ENCODE measurements around the gene PRSS57. TPM values are rescaled to one million over a fixed set of nuclear protein-coding genes. Genes with fewer than 3 reads are reported as not detected.

Gene PRSS57
- total RNA-seq, 1 donor from 2014 or later = not detected

- DNase-seq (ENCODE audit: low spot score) = no peak
Measured at GRCh38 chr19:694481-695351, 536 bp downstream of the PRSS57 start.

- no peak for DNase-seq (ENCODE audit: low spot score)
Measured at GRCh38 chr19:690203-690602, 5.0 kb downstream of the PRSS57 start.

- DNase-seq (ENCODE audit: low spot score) = no peak
Measured at GRCh38 chr19:688992-689391, 6.3 kb downstream of the PRSS57 start.

DNA sequence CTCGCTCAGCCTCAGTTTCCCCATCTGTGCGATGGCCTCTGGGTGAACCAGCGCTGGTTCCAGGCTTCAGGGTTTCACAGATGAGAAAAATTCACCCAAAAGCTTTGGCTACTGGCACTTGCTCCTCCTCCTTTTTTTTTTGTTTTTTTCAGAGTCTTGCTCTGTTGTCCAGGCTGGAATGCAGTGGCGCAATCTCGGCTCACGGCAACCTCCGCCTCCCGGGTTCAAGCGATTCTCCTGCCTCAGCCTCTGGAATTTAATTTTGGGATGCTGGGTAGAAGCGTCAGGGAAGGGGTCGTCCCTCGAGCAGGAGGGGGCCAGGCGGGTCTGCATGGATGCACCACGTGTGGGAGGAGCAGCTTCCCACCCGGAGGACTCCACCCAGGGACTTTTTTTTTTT lies 7.0 kb downstream of the PRSS57 start:
- DNase-seq (ENCODE audit: low spot score) = no peak

GRCh38 chr19:687569-688166 lies 7.6 kb downstream of the PRSS57 start:
- no peak for DNase-seq (ENCODE audit: low spot score)

DNA sequence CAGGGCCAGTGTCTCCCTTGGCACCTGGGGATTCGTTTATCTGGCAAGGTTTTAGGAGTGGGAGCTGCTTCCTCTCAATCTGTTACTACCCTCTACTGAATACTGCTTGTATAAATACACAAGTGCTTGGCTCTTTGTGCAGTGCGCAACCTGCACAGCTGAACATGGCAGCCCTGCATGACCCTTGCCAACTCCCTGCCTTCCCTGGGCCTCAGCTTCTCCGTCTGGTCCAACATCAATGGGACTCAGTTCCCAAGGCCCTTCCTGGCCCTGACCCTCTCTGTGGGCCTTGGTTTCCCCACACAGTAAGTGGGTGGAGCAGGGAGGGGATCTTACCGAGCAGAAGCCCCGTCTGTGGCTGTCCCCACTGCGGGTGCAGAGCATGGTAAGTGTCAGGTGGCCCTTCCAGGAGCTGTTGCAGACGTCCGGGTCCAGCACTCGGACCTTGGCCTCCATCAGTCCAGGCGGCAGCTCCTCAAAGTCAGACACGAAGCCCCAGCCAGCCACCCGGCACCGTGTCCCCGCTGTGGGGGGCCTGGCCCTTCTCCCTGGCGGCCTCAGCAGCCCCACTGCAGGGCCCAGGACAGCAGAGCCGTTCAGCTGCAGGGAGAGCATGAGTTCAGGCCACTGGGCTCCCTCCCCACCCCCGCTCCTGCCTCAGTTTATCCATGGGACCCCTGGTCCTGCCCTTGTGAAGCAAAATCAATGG lies 8.5 kb downstream of the PRSS57 start:
- no peak for DNase-seq (ENCODE audit: low spot score)

DNA sequence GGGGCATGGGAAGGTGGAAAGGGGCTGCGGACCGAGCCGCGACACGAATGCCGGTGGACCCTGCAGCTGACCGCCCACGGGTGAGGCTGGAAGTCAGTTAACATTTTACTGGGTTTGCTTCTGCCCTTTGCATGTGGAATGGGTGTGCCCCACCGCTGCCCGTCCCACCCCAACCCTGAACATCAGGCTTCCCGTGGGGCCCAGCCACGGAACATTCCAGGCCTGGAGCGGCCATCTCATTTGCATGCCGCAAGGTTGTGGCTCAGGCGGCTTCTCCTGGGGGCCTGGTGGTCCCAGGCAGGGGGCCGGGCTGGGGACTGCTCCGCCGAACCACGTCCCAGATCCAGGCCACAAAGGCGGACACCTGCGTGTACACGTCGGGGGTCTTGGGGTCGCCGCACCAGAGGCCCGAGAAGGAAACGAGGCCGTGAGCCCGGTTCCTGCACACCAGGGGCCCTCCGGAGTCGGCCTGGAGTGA lies 9.8 kb downstream of the PRSS57 start:
- no peak for DNase-seq (ENCODE audit: low spot score)

DNA sequence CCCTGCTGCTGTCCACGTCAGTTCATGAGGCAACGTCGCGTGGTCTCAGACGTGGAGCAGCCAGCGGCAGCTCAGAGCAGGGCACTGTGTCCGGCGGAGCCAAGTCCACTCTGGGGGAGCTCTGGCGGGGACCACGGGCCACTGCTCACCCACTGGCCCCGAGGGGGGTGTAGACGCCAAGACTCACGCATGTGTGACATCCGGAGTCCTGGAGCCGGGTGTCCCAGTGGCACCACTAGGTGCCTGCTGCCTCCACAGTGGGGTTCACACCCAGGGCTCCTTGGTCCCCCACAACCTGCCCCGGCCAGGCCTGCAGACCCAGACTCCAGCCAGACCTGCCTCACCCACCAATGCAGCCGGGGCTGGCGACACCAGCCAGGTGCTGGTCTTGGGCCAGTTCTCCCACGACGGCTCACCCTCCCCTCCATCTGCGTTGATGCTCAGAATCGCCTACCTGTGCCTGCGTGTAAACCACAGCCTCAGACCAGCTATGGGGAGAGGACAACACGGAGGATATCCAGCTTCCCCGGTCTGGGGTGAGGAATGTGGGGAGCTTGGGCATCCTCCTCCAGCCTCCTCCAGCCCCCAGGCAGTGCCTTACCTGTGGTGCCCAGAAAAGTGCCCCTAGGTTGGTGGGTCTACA lies 12.5 kb downstream of the PRSS57 start:
- no peak for DNase-seq (ENCODE audit: low spot score)

DNA sequence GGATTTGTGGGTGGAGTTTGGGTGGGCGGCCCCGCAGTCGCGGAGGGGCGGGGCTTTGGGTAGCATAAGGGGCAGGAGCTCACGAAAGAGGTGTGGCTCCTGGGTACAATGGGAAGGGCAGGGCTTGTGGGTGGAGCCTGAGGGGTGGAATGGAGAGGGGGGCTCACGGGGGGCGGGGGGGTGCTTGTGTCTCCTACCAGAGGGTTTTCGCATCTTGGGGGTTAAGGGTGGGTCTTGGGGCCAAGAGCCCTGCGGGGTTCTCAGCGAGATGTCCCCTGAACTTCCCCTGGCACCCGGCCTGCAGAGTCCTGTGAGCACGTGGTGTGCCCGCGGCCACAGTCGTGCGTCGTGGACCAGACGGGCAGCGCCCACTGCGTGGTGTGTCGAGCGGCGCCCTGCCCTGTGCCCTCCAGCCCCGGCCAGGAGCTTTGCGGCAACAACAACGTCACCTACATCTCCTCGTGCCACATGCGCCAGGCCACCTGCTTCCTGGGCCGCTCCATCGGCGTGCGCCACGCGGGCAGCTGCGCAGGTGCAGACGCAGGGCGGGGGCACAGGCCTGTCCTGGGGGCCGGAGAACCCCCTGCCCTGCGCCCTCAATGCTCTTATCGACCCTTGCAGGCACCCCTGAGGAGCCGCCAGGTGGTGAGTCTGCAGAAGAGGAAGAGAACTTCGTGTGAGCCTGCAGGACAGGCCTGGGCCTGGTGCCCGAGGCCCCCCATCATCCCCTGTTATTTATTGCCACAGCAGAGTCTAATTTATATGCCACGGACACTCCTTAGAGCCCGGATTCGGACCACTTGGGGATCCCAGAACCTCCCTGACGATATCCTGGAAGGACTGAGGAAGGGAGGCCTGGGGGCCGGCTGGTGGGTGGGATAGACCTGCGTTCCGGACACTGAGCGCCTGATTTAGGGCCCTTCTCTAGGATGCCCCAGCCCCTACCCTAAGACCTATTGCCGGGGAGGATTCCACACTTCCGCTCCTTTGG lies 13.9 kb downstream of the PRSS57 start:
- DNase-seq (ENCODE audit: low spot score) = peak; percentile 91

DNA sequence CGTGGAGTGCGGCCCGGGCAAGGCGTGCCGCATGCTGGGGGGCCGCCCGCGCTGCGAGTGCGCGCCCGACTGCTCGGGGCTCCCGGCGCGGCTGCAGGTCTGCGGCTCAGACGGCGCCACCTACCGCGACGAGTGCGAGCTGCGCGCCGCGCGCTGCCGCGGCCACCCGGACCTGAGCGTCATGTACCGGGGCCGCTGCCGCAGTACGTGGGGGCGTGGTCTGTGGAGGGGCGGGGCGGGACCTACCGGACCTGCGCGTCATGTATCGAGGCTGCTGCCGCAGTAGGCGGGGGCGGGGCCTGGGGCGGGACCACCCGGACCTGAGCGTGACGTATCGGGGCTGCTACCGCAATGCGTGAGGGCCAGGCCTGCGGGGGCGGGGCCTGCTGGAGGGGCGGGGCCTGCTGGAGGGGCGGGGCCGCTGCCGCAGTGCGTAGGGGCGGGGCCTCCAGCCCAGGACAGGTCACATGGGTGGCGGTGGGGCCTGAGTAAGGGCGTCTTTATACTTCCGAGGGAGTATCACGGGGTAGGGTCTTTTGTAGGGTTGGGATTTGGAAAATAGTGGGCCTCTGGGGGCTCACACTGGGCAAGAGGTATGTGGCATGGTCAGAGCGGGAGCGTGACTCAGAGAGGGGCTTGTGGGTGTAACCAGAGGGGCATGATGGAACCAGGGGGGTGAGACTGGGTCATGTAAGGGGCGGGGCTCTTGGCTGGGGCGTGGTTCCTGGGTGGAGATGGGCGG lies 14.8 kb downstream of the PRSS57 start:
- DNase-seq (ENCODE audit: low spot score) = peak; percentile 100

DNA sequence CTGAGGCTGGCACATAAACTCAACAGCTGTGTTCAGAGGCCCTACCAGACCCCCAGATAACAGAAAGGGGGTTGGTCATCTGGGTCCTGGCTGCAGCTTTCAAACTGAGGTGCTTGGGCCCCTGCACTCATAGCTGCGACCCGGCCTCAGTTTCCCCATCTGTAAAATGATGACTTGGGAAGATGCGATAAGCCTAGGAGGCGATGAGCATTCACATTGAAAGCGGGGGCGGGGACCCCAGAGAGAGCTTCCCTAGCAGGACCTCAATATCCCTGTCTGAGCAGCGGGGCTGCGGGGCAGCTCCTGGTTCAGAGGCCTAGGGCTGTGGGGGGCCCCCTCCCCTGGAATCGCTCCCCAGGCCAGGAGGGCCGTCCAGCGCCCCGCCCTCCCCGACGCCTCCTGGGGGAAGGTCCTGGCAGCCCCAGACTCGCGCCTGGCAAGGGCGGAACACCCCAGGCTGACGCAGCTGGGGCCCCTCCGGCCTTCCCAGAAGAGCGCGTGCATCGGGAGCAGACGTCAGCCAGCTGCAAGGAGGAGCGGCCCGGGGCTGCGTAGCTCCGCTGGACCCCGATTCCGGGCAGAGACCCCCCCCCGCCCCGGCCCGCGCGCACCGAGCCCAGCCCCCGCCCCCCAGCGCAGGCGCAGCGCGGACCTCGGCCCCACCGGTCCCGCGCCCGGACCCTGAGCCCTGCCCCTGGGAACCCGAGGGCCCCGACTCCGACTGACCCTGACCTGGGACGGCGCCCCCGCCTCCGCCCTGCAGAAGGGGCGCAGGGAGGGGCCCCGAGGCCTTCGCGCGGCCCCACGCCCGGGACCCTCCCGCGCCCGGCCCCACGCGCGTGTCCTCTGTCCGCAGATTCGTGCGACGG lies 15.6 kb downstream of the PRSS57 start:
- peak; percentile 64 for DNase-seq (ENCODE audit: low spot score)

GRCh38 chr19:678791-679388 lies 16.4 kb downstream of the PRSS57 start:
- no peak for DNase-seq (ENCODE audit: low spot score)

DNA sequence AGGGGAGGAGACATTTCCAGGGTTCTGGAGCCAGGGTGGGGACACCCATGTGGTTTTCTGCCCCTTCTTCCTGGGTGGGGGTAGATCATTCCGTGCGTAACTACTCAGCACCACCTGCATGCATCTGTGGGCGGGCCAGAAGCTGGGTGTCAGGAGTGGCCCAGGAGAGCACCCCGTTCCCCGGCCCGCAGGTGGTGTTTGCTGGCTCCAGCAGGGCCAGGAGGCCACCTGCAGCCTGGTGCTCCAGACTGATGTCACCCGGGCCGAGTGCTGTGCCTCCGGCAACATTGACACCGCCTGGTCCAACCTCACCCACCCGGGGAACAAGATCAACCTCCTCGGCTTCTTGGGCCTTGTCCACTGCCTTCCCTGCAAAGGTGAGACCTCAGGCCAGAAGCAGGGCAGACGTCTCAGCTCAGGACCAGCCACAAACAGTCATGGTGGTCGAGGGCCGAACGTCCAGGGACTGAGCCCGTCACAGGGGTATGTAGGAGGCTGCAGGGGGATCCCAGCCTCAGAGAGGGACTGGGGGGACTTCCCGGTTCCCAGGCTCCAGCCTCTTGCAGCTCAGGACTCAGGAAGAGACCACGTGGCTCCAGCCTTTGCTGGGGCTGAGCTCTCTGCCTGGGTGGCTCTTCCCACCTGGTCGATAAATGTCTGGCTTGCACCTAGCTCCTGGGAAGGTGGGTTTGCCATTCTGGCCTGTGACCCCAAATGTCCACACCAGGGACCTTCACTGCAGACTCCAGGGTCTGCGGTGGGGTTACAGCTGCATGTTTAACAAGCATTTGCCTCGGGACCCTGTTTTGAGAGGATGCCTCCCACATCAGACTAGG lies 17.4 kb downstream of the PRSS57 start:
- no peak for DNase-seq (ENCODE audit: low spot score)

- DNase-seq (ENCODE audit: low spot score) = peak; percentile 59
Measured at GRCh38 chr19:677201-677600, 18.1 kb downstream of the PRSS57 start.

DNA sequence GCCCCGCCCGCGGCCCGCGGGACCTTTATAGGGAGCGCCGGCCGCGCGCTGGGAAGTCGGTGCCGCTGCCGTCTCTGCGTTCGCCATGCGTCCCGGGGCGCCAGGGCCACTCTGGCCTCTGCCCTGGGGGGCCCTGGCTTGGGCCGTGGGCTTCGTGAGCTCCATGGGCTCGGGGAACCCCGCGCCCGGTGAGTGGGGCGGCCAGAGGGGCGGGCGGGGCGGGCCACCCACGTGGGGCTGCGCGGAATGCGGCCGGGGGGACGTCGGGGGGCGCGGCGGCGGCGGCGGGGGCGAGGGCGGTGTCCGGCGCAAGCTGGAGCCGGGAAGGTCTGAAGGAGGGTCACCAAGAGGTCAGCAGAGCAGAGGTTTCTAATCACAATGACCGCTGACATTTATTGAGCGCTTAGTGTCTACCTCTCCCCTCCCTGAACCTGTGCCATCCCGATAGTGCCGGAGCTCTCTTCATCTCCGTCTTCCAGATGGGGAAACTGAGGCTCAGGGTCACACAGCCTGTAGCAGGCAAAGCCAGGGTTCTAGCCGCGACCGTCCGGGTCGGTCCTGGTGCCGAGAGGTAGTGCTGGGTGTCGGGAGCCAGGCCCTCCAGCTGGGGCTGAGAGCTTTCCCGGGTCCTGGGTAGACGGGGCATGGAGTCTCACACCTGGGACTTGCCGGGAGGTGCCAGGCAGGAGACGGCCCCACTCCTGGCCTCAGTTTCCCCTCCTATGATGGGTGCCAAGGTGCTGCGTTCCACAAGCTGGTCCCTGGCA lies 18.7 kb downstream of the PRSS57 start, which contains the start of gene FSTL3:
FSTL3 (plus strand) TSS at position 54 of the 767 bp plus-strand sequence; CDS start at position 86, 32 bp downstream.
- no peak for DNase-seq (ENCODE audit: low spot score)

GRCh38 chr19:676007-676338 lies 19.3 kb downstream of the PRSS57 start:
- DNase-seq (ENCODE audit: low spot score) = no peak

Measured in mucosa of gallbladder (tissue), 1 donor.